WTC11 (cell line): Measurements from ENCODE around the gene RASSF1. TPM values are rescaled to one million over a fixed set of nuclear protein-coding genes. Genes with fewer than 3 reads are reported as not detected.

ENCODE experiments used
- ATAC-seq: fragments of 200-7000 bp; cut with Tn5 transposase; 2 replicates; pipeline ENCODE4 v1.10.0; 2021; ENCODE audit warnings: mild to moderate bottlenecking, moderate library complexity
- CTCF ChIA-PET: fragments of 300-600 bp; sonication (Branson Sonifier 250); formaldehyde crosslinking; loops from one replicate; lab custom pipeline; 2021; ENCODE audit warnings: antibody characterized with exemption; lab: Charles Lee
- POLR2A ChIA-PET: fragments of 350-600 bp; sonication (Branson Sonifier 250); formaldehyde crosslinking; loops from one replicate; lab custom pipeline; 2021; ENCODE audit warnings: antibody characterized with exemption; lab: Charles Lee
- DNase-seq: peaks from one replicate; pipeline ENCODE4 v3.0.0; 2021; ENCODE audit warnings: low spot score
- H3K27ac Mint-ChIP-seq: 2 replicates; pipeline ENCODE4 v1.8.0; 2021; ENCODE audit warnings: mixed read lengths
- H3K27me3 Mint-ChIP-seq: 2 replicates; pipeline ENCODE4 v1.8.0; 2021; ENCODE audit warnings: low read depth, mild to moderate bottlenecking, moderate library complexity, mixed read lengths
- H3K36me3 Mint-ChIP-seq: 2 replicates; pipeline ENCODE4 v1.8.0; 2021; ENCODE audit warnings: mixed read lengths
- H3K4me1 Mint-ChIP-seq: 2 replicates; pipeline ENCODE4 v1.8.0; 2022; ENCODE audit warnings: mixed read lengths
- H3K4me3 Mint-ChIP-seq: 2 replicates; pipeline ENCODE4 v1.8.0; 2021; ENCODE audit warnings: mild to moderate bottlenecking, moderate library complexity, mixed read lengths
- H3K9me3 Mint-ChIP-seq: 2 replicates; pipeline ENCODE4 v1.8.0; 2021; ENCODE audit warnings: mixed read lengths
- ATF1 ChIP-seq: sonication (generic); formaldehyde crosslinking; IDR thresholded peaks from 2 replicates; pipeline ENCODE4 v1.8.1; 2023; ENCODE audit warnings: mild to moderate bottlenecking, moderate library complexity, missing genetic modification reagents
- ATF6 ChIP-seq: sonication (generic); formaldehyde crosslinking; IDR thresholded peaks from 2 replicates; pipeline ENCODE4 v1.8.1; 2023; ENCODE audit warnings: mild to moderate bottlenecking, missing genetic modification reagents
- CREB1 ChIP-seq: sonication (generic); formaldehyde crosslinking; IDR thresholded peaks from 2 replicates; pipeline ENCODE4 v1.8.0; 2023; ENCODE audit warnings: mild to moderate bottlenecking, missing genetic modification reagents
- E2F5 ChIP-seq: sonication (generic); formaldehyde crosslinking; IDR thresholded peaks from 2 replicates; pipeline ENCODE4 v1.8.1; 2022; ENCODE audit warnings: mild to moderate bottlenecking, moderate library complexity, missing genetic modification reagents
- ELF4 ChIP-seq: sonication (generic); formaldehyde crosslinking; IDR thresholded peaks from 2 replicates; pipeline ENCODE4 v1.8.1; 2022; ENCODE audit warnings: low read depth, mild to moderate bottlenecking, moderate library complexity, missing genetic modification reagents
- GTF2I ChIP-seq: fragments of 250-450 bp; sonication (Bioruptor Pico); conservative IDR thresholded peaks from 2 replicates; pipeline ENCODE4 v1.4.0; 2021; ENCODE audit warnings: mild to moderate bottlenecking
- IRF2 ChIP-seq: sonication (generic); formaldehyde crosslinking; IDR thresholded peaks from 2 replicates; pipeline ENCODE4 v1.8.0; 2022; ENCODE audit warnings: low read depth, missing genetic modification reagents, borderline replicate concordance
- MLX ChIP-seq: sonication (generic); formaldehyde crosslinking; IDR thresholded peaks from 2 replicates; pipeline ENCODE4 v1.8.1; 2023; ENCODE audit warnings: mild to moderate bottlenecking, missing genetic modification reagents, moderate library complexity
- NR3C1 ChIP-seq: sonication (generic); formaldehyde crosslinking; conservative IDR thresholded peaks from 2 replicates; pipeline ENCODE4 v1.8.1; 2023; ENCODE audit warnings: low read depth, mild to moderate bottlenecking, missing genetic modification reagents
- PRRX2 ChIP-seq: fragments of 250-450 bp; sonication (Bioruptor Pico); IDR thresholded peaks from 2 replicates; pipeline ENCODE4 v1.8.0; 2021; ENCODE audit warnings: mild to moderate bottlenecking
- SOX15 ChIP-seq: fragments of 250-450 bp; sonication (Bioruptor Pico); IDR thresholded peaks from 2 replicates; pipeline ENCODE4 v1.9.0; 2021; ENCODE audit warnings: mild to moderate bottlenecking
- STAT6 ChIP-seq: sonication (generic); formaldehyde crosslinking; conservative IDR thresholded peaks from 2 replicates; pipeline ENCODE4 v1.8.1; 2023; ENCODE audit warnings: mild to moderate bottlenecking, low read depth, missing genetic modification reagents, moderate library complexity
- ZNF263 ChIP-seq: sonication (generic); formaldehyde crosslinking; IDR thresholded peaks from 2 replicates; pipeline ENCODE4 v1.8.1; 2022; ENCODE audit warnings: low read depth, mild to moderate bottlenecking, moderate library complexity, missing genetic modification reagents
- ZNF425 ChIP-seq: fragments of 250-450 bp; sonication (Bioruptor Pico); conservative IDR thresholded peaks from 2 replicates; pipeline ENCODE4 v1.9.0; 2021; ENCODE audit warnings: mild to moderate bottlenecking
- ZNF671 ChIP-seq: fragments of 250-450 bp; sonication (Bioruptor Pico); IDR thresholded peaks from 2 replicates; pipeline ENCODE4 v1.8.0; 2021; ENCODE audit warnings: mild to moderate bottlenecking
- ZSCAN18 ChIP-seq: fragments of 250-450 bp; sonication (Bioruptor Pico); IDR thresholded peaks from 2 replicates; pipeline ENCODE4 v2.1.2; 2022; ENCODE audit warnings: mild to moderate bottlenecking, moderate library complexity
- total RNA-seq: library from RNA; stranded (reverse); gene quantifications from 3 replicates; pipeline ENCODE4 v1.2.3, GENCODE V29; 2021
- TF ChIP-seq, protein P1 (sequence below): sonication (generic); formaldehyde crosslinking; IDR thresholded peaks from 2 replicates; pipeline ENCODE4 v1.8.0; 2022; ENCODE audit warnings: mild to moderate bottlenecking, missing genetic modification reagents
- TF ChIP-seq, protein P2 (sequence below): sonication (generic); formaldehyde crosslinking; IDR thresholded peaks from 2 replicates; pipeline ENCODE4 v1.8.0; 2023; ENCODE audit warnings: missing genetic modification reagents, mild to moderate bottlenecking, borderline replicate concordance

Gene RASSF1
- total RNA-seq, 1 experiment from 2014 or later = 14.5 TPM

GRCh38 chr3:50372349-50372748 lies 31.7 kb upstream of the RASSF1 start:
- CTCF ChIA-PET = interaction anchor here (0.6 to 0.7 kb wide), 2 partner anchors 143 to 177 kb away, joined by 3 to 4 read pairs; no protein-coding TSS in a partner anchor
- ATAC-seq (no peak), DNase-seq (no peak)
- no peaks in the 10 kb centered on the region for H3K9me3 Mint-ChIP-seq
- H3K4me1 Mint-ChIP-seq = peaks cover 28% of the 10 kb centered on the region
- no peak overlapping the region for H3K4me3 Mint-ChIP-seq
- no peaks in the 10 kb centered on the region; the same call in 1 of the 2 replicates for H3K27me3 Mint-ChIP-seq
- POLR2A ChIA-PET = no interaction called here
- no peak overlapping the region for H3K27ac Mint-ChIP-seq
- no peaks in the 10 kb centered on the region for H3K36me3 Mint-ChIP-seq
- TF ChIP-seq SOX15 (CRISPR knock-in tag) = no peak
- TF ChIP-seq, protein P1, sequence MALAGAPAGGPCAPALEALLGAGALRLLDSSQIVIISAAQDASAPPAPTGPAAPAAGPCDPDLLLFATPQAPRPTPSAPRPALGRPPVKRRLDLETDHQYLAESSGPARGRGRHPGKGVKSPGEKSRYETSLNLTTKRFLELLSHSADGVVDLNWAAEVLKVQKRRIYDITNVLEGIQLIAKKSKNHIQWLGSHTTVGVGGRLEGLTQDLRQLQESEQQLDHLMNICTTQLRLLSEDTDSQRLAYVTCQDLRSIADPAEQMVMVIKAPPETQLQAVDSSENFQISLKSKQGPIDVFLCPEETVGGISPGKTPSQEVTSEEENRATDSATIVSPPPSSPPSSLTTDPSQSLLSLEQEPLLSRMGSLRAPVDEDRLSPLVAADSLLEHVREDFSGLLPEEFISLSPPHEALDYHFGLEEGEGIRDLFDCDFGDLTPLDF = no peak
- TF ChIP-seq ZNF425 (CRISPR knock-in tag) = no peak
- TF ChIP-seq NR3C1 = no peak
- no peak for TF ChIP-seq STAT6 (CRISPR knock-in tag)
- TF ChIP-seq MLX (CRISPR knock-in tag) = no peak

- CTCF ChIA-PET = interaction anchor here (0.6 to 1.6 kb wide), 13 partner anchors 10 to 178 kb away, joined by 3 to 13 read pairs (median 4); partner anchors contain the start of genes CYB561D2 and NPRL2
- peaks cover 28% of the 10 kb centered on the region for H3K4me1 Mint-ChIP-seq
- H3K4me3 Mint-ChIP-seq = no peak overlapping the region
- no peak for ATAC-seq
- H3K36me3 Mint-ChIP-seq = no peaks in the 10 kb centered on the region
- H3K9me3 Mint-ChIP-seq = no peaks in the 10 kb centered on the region
- DNase-seq = no peak
- H3K27ac Mint-ChIP-seq = no peak overlapping the region
- POLR2A ChIA-PET = no interaction called here
- peaks cover under 1% of the 10 kb centered on the region; the same call in 1 of the 2 replicates for H3K27me3 Mint-ChIP-seq
- TF ChIP-seq ATF6 (no peak), ATF1 (CRISPR knock-in tag) (no peak), CREB1 (CRISPR knock-in tag) (no peak), ZNF671 (CRISPR knock-in tag) (no peak), E2F5 (CRISPR knock-in tag) (no peak), GTF2I (CRISPR knock-in tag) (no peak), SOX15 (CRISPR knock-in tag) (no peak), IRF2 (CRISPR knock-in tag) (no peak), ZNF263 (CRISPR knock-in tag) (no peak), ELF4 (CRISPR knock-in tag) (no peak), PRRX2 (CRISPR knock-in tag) (no peak), ZSCAN18 (CRISPR knock-in tag) (no peak)
- TF ChIP-seq, protein P2, sequence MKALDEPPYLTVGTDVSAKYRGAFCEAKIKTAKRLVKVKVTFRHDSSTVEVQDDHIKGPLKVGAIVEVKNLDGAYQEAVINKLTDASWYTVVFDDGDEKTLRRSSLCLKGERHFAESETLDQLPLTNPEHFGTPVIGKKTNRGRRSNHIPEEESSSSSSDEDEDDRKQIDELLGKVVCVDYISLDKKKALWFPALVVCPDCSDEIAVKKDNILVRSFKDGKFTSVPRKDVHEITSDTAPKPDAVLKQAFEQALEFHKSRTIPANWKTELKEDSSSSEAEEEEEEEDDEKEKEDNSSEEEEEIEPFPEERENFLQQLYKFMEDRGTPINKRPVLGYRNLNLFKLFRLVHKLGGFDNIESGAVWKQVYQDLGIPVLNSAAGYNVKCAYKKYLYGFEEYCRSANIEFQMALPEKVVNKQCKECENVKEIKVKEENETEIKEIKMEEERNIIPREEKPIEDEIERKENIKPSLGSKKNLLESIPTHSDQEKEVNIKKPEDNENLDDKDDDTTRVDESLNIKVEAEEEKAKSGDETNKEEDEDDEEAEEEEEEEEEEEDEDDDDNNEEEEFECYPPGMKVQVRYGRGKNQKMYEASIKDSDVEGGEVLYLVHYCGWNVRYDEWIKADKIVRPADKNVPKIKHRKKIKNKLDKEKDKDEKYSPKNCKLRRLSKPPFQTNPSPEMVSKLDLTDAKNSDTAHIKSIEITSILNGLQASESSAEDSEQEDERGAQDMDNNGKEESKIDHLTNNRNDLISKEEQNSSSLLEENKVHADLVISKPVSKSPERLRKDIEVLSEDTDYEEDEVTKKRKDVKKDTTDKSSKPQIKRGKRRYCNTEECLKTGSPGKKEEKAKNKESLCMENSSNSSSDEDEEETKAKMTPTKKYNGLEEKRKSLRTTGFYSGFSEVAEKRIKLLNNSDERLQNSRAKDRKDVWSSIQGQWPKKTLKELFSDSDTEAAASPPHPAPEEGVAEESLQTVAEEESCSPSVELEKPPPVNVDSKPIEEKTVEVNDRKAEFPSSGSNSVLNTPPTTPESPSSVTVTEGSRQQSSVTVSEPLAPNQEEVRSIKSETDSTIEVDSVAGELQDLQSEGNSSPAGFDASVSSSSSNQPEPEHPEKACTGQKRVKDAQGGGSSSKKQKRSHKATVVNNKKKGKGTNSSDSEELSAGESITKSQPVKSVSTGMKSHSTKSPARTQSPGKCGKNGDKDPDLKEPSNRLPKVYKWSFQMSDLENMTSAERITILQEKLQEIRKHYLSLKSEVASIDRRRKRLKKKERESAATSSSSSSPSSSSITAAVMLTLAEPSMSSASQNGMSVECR = no peak
Observed at GRCh38 chr3:50371133-50371685, 30.6 kb upstream of the RASSF1 start.
